Prostate gland (tissue), 2 donors: ENCODE results near the gene DNAJC8.

Source experiments
- CTCF ChIP-seq, 4 experiments: fragments of 200-600 bp in 2 of 4; fragments of 450-650 bp in 2 of 4; sonication (generic) in 2 of 4; IDR thresholded peaks; 1 replicate in 3 of 4; 2 replicates in 1 of 4; pipeline ENCODE4 v1.5.1; 2016 to 2019; ENCODE audit warnings: antibody characterized with exemption in 4 of 4, mild to moderate bottlenecking in 2 of 4, moderate library complexity in 2 of 4
- POLR2AphosphoS5 ChIP-seq: sonication (generic); formaldehyde crosslinking; IDR thresholded peaks from one replicate; pipeline ENCODE4 v1.6.1; 2017; ENCODE audit warnings: antibody characterized with exemption

- no peak for TF ChIP-seq POLR2AphosphoS5
- TF ChIP-seq CTCF (IDR thresholded peaks at IDR 0.05), result no peak
These were observed 73.6 kb downstream of the DNAJC8 start for GRCh38 chr1:28159243-28159642.
